H1 (cell line): ENCODE measurements around the gene EEF1AKMT1. TPM values are rescaled to one million over a fixed set of nuclear protein-coding genes. Genes with fewer than 3 reads are reported as not detected.

ENCODE experiments used
- CTCF ChIA-PET: fragments of 300-600 bp; sonication (Branson Sonifier 250); formaldehyde crosslinking; loops from one replicate; lab custom pipeline; 2021; ENCODE audit not compliant: partially characterized antibody; lab: Charles Lee
- POLR2A ChIA-PET: fragments of 300-600 bp; sonication (Branson Sonifier 250); formaldehyde crosslinking; loops from one replicate; lab custom pipeline; 2021; ENCODE audit warnings: inconsistent platforms; ENCODE audit not compliant: partially characterized antibody; lab: Charles Lee
- DNase-seq, 2 experiments: peaks; one replicate each; pipeline versions ENCODE4 v3.0.0 to v3.0.0-alpha.2; 2010 to 2022; ENCODE audit warnings: low spot score in 2 of 2, low read depth in 1 of 2, mixed read lengths in 1 of 2
- FAIRE-seq: peaks from 2 replicates; lab custom pipeline; 2011; peaks lifted over from hg19 to GRCh38; lab: Jason Lieb, UNC
- H2AFZ ChIP-seq: 2 replicates; pipeline ENCODE4 v1.8.1; 2012; ENCODE audit warnings: low read length, inconsistent platforms
- H2AK5ac ChIP-seq: 2 replicates; pipeline ENCODE4 v1.6.1; 2013; ENCODE audit warnings: low read depth, low read length
- H2BK120ac ChIP-seq: replicated peaks from 2 replicates; pipeline ENCODE3; 2013; ENCODE audit warnings: low read depth, low read length, inconsistent platforms
- H2BK12ac ChIP-seq: 2 replicates; pipeline ENCODE4 v1.6.1; 2013; ENCODE audit warnings: low read depth, low read length
- H2BK15ac ChIP-seq: 2 replicates; pipeline ENCODE4 v1.6.1; 2013; ENCODE audit warnings: low read length
- H2BK20ac ChIP-seq: 2 replicates; pipeline ENCODE4 v1.6.1; 2013; ENCODE audit warnings: low read length
- H2BK5ac ChIP-seq: 2 replicates; pipeline ENCODE4 v1.6.1; 2013; ENCODE audit warnings: low read depth, low read length
- H3K14ac ChIP-seq: 2 replicates; pipeline ENCODE4 v1.6.1; 2013; ENCODE audit warnings: inconsistent platforms; ENCODE audit not compliant: insufficient read length
- H3K18ac ChIP-seq: 2 replicates; pipeline ENCODE4 v1.6.1; 2013; ENCODE audit warnings: low read length; ENCODE audit errors: extremely low read depth
- H3K23ac ChIP-seq: 2 replicates; pipeline ENCODE4 v1.6.1; 2013; ENCODE audit warnings: inconsistent platforms; ENCODE audit not compliant: insufficient read length
- H3K23me2 ChIP-seq: 2 replicates; pipeline ENCODE4 v1.6.1; 2013; ENCODE audit warnings: low read depth, low read length
- H3K27ac ChIP-seq: 2 replicates; pipeline ENCODE4 v1.6.1; 2011; ENCODE audit warnings: low read depth, low read length, inconsistent platforms
- H3K27me3 ChIP-seq, 4 experiments: replicated peaks in 1 of 4; 1 replicate in 1 of 4; 2 replicates in 3 of 4; pipeline versions ENCODE4 v1.6.1 to v1.8.1; 2011 to 2013; ENCODE audit warnings: low read length in 3 of 4, mild to moderate bottlenecking in 3 of 4, inconsistent platforms in 2 of 4, mixed read lengths in 2 of 4, moderate library complexity in 1 of 4; ENCODE audit not compliant: control insufficient read depth in 3 of 4, insufficient read depth in 3 of 4; ENCODE audit errors: extremely low read depth in 1 of 4
- H3K36me3 ChIP-seq, 4 experiments: 2 replicates each; pipeline versions ENCODE4 v1.6.1 to v1.8.1; 2011 to 2013; ENCODE audit warnings: mild to moderate bottlenecking in 4 of 4, low read length in 3 of 4, moderate library complexity in 2 of 4, control low read depth in 1 of 4, inconsistent platforms in 1 of 4; ENCODE audit not compliant: insufficient read depth in 4 of 4, control insufficient read depth in 2 of 4
- H3K4ac ChIP-seq: replicated peaks from 2 replicates; pipeline ENCODE3; 2013; ENCODE audit warnings: low read length, low read depth, mixed read lengths, inconsistent platforms; ENCODE audit not compliant: insufficient read length
- H3K4me1 ChIP-seq, 4 experiments: replicated peaks in 1 of 4; 1 replicate in 1 of 4; 2 replicates in 3 of 4; pipeline versions ENCODE4 v1.6.1 to v1.8.1; 2011 to 2013; ENCODE audit warnings: low read length in 3 of 4, inconsistent platforms in 2 of 4, mixed read lengths in 1 of 4; ENCODE audit not compliant: insufficient read depth in 4 of 4, control insufficient read depth in 3 of 4
- H3K4me2 ChIP-seq, 2 experiments: 2 replicates each; pipeline versions ENCODE4 v1.6.1 to v1.8.1; 2011 to 2013; ENCODE audit warnings: low read depth in 2 of 2, low read length in 2 of 2, control low read depth in 1 of 2, inconsistent platforms in 1 of 2, mild to moderate bottlenecking in 1 of 2; ENCODE audit not compliant: insufficient read depth in 1 of 2
- H3K4me3 ChIP-seq, 4 experiments: fragments of 200-600, 300-600 bp in 1 of 4; sonication (generic), shearing (Covaris generic), sonication (Bioruptor Twin) in 1 of 4; 2 replicates each; pipeline versions ENCODE4 v1.5.1 to v1.8.1; 2011 to 2016; ENCODE audit warnings: low read length in 4 of 4, low read depth in 3 of 4, control low read depth in 2 of 4, inconsistent platforms in 2 of 4, mild to moderate bottlenecking in 2 of 4, mixed read lengths in 1 of 4, moderate library complexity in 1 of 4; ENCODE audit not compliant: insufficient read depth in 2 of 4; ENCODE audit errors: extremely low read depth in 1 of 4
- H3K56ac ChIP-seq: replicated peaks from 2 replicates; pipeline ENCODE3; 2013; ENCODE audit warnings: low read depth, mild to moderate bottlenecking, mixed read lengths, low read length, inconsistent platforms; ENCODE audit not compliant: insufficient read length
- H3K79me1 ChIP-seq: 2 replicates; pipeline ENCODE4 v1.6.1; 2013; ENCODE audit warnings: low read depth, low read length, control low read depth
- H3K79me2 ChIP-seq, 2 experiments: 2 replicates each; pipeline versions ENCODE4 v1.6.1 to v1.8.1; 2012 to 2013; ENCODE audit warnings: low read length in 2 of 2, mild to moderate bottlenecking in 2 of 2, inconsistent platforms in 1 of 2; ENCODE audit not compliant: insufficient read depth in 2 of 2, control insufficient read depth in 1 of 2
- H3K9ac ChIP-seq, 4 experiments: replicated peaks in 1 of 4; 1 replicate in 1 of 4; 2 replicates in 3 of 4; pipeline versions ENCODE4 v1.6.1 to v1.8.1; 2011 to 2013; ENCODE audit warnings: low read depth in 3 of 4, low read length in 3 of 4, control low read depth in 2 of 4, mild to moderate bottlenecking in 2 of 4, moderate library complexity in 2 of 4, inconsistent platforms in 1 of 4; ENCODE audit errors: extremely low read depth in 1 of 4
- H3K9me3 ChIP-seq, 2 experiments: 2 replicates each; pipeline versions ENCODE4 v1.6.1 to v1.8.1; 2012 to 2013; ENCODE audit warnings: mild to moderate bottlenecking in 2 of 2, moderate library complexity in 2 of 2, control low read depth in 1 of 2, inconsistent platforms in 1 of 2, low read depth in 1 of 2, low read length in 1 of 2, mixed read lengths in 1 of 2; ENCODE audit not compliant: insufficient read depth in 2 of 2
- H4K20me1 ChIP-seq, 2 experiments: replicated peaks in 1 of 2; 2 replicates each; pipeline versions ENCODE3 to v1.8.1; 2011 to 2013; ENCODE audit warnings: inconsistent platforms in 2 of 2, low read length in 2 of 2, mild to moderate bottlenecking in 1 of 2; ENCODE audit not compliant: insufficient read depth in 2 of 2, control insufficient read depth in 1 of 2
- H4K5ac ChIP-seq: 2 replicates; pipeline ENCODE4 v1.6.1; 2013; ENCODE audit warnings: low read length, low read depth, mixed read lengths, inconsistent platforms; ENCODE audit not compliant: insufficient read length
- H4K8ac ChIP-seq: 2 replicates; pipeline ENCODE4 v1.8.0; 2013; ENCODE audit warnings: mild to moderate bottlenecking, moderate library complexity, low read length, inconsistent platforms; ENCODE audit not compliant: insufficient read depth; ENCODE audit errors: extremely low read depth
- H4K91ac ChIP-seq: replicated peaks from 2 replicates; pipeline ENCODE3; 2013; ENCODE audit warnings: low read length, mixed read lengths, inconsistent platforms; ENCODE audit not compliant: insufficient read length
- BACH1 ChIP-seq: IDR thresholded peaks from 2 replicates; pipeline ENCODE4 v1.6.1; 2012; ENCODE audit warnings: low read length, improper control_type of control experiment
- BRCA1 ChIP-seq: IDR thresholded peaks from 2 replicates; pipeline ENCODE4 v1.6.1; 2012; ENCODE audit warnings: low read depth, low read length, improper control_type of control experiment
- EGR1 ChIP-seq: IDR thresholded peaks from 2 replicates; pipeline ENCODE4 v1.6.1; 2011; ENCODE audit warnings: low read depth, low read length, borderline replicate concordance
- GTF2F1 ChIP-seq: IDR thresholded peaks from 2 replicates; pipeline ENCODE4 v1.6.1; 2012; ENCODE audit warnings: low read depth, low read length, improper control_type of control experiment, borderline replicate concordance
- JUND ChIP-seq: IDR thresholded peaks from 2 replicates; pipeline ENCODE4 v1.6.1; 2011; ENCODE audit warnings: mild to moderate bottlenecking, improper control_type of control experiment, low read length
- KDM1A ChIP-seq: fragments of 200-600, 300-600 bp; sonication (generic); IDR thresholded peaks from 2 replicates; pipeline ENCODE4 v1.7.1; 2016; ENCODE audit warnings: mild to moderate bottlenecking, low read length, borderline replicate concordance
- POLR2A ChIP-seq, 2 experiments: IDR thresholded peaks; 1 replicate in 1 of 2; 2 replicates in 1 of 2; pipeline ENCODE4 v1.6.1; 2011; ENCODE audit warnings: low read depth in 2 of 2, low read length in 2 of 2, mild to moderate bottlenecking in 2 of 2; ENCODE audit errors: control extremely low read depth in 1 of 2
- SP1 ChIP-seq: IDR thresholded peaks from 2 replicates; pipeline ENCODE4 v1.6.1; 2011; ENCODE audit warnings: low read depth, low read length
- SP4 ChIP-seq: IDR thresholded peaks from 2 replicates; pipeline ENCODE4 v1.6.1; 2012; ENCODE audit warnings: low read length, inconsistent platforms
- TAF1 ChIP-seq: IDR thresholded peaks from 2 replicates; pipeline ENCODE4 v1.6.1; 2011; ENCODE audit warnings: mild to moderate bottlenecking, low read depth, low read length
- TAF7 ChIP-seq: optimal IDR thresholded peaks from 2 replicates; pipeline ENCODE3; 2011; ENCODE audit warnings: low read depth, mild to moderate bottlenecking, inconsistent platforms, low read length, moderate library complexity, borderline replicate concordance
- WGBS, 2 experiments: shearing (Covaris generic) in 1 of 2; methylation state at CpG; one replicate each; pipeline versions ENCODE4 v1.1.6 to v1.1.7; 2013 to 2015; ENCODE audit warnings: low lambda C conversion rate in 2 of 2, mixed read lengths in 2 of 2, inconsistent platforms in 1 of 2, low coverage in 1 of 2, missing lambda C conversion rate in 1 of 2; ENCODE audit not compliant: insufficient replicate concordance in 2 of 2, insufficient coverage in 1 of 2, insufficient read length in 1 of 2; ENCODE audit errors: extremely low coverage in 1 of 2, missing lambda C conversion rate in 1 of 2; 5-methylcytosine and 5-hydroxymethylcytosine counted together
- polyA plus RNA-seq, 7 experiments: library from polyadenylated mRNA; depleted of rRNA in 3 of 7; stranded (reverse) in 5 of 7; unstranded in 2 of 7; fragments of >200 nt in 5 of 7; fragments of 200-250 nt in 2 of 7; gene quantifications; 1 replicate in 5 of 7; 2 replicates in 1 of 7; 4 replicates in 1 of 7; pipeline versions ENCODE4 v1.2.1 to v1.2.3, GENCODE V29; 2011 to 2013; ENCODE audit warnings: missing spikeins in 2 of 7, mixed read lengths in 2 of 7
- total RNA-seq: library from RNA; stranded (reverse); fragmentation: NEBNext Ultra II Directional; extraction: Animal tissue kit (Norgen Biotek cat#: 25700); gene quantifications from 2 replicates; pipeline ENCODE4 v1.2.1, GENCODE V29; 2021
- TF ChIP-seq, protein P1 (sequence below), 3 experiments: IDR thresholded peaks; 1 replicate in 2 of 3; 2 replicates in 1 of 3; pipeline versions ENCODE4 v1.5.1 to v1.6.1; 2011; ENCODE audit warnings: low read length in 3 of 3, mild to moderate bottlenecking in 3 of 3, inconsistent platforms in 2 of 3, low read depth in 1 of 3, moderate library complexity in 1 of 3; ENCODE audit not compliant: insufficient read depth in 1 of 3; ENCODE audit errors: control extremely low read depth in 1 of 3

Gene EEF1AKMT1
- total and polyA plus RNA-seq, 2 of the 8 experiments (the other 6 are each of a cell fraction or from before 2014, with no cell fraction given): 3.1 to 4.1 TPM

DNA sequence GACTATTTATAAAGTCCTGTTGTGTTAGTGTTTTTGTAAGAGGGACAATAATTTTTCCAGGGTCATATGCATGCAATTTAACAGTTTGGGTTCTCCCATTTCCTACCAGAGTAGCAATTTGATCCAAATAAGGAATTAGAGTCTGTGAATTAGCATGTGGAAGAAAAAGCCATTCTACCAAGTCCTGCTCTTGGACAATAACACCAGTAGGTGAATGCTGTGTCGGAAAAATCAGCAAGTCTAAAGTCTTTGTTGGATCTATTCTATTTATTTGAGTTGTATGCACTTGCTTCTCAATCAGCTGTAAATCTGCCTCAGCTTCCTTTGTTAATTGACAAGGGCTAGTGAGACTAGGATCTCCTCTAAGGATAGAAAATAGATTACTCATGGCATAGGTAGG, 91.7 kb downstream of the EEF1AKMT1 start:
- peaks cover 0 to 6% (median 4%) of the 10 kb centered on the region in 4 experiments; a peak in 5 of 7 replicates for H3K4me1 ChIP-seq
- H4K20me1 ChIP-seq: no peaks in the 10 kb centered on the region
- H3K14ac ChIP-seq: no peak overlapping the region
- H3K79me1 ChIP-seq: no peaks in the 10 kb centered on the region
- H2BK120ac ChIP-seq: no peak overlapping the region
- H4K5ac ChIP-seq: no peak overlapping the region
- H3K4ac ChIP-seq: no peak overlapping the region
- H2AFZ ChIP-seq: no peak overlapping the region
- H2BK15ac ChIP-seq: no peak overlapping the region
- no peak overlapping the region for H3K23ac ChIP-seq
- H2BK20ac ChIP-seq: no peak overlapping the region
- no peaks in the 10 kb centered on the region for H3K36me3 ChIP-seq
- H4K8ac ChIP-seq: no peak overlapping the region
- no peaks in the 10 kb centered on the region for H3K23me2 ChIP-seq
- H3K9me3 ChIP-seq: no peaks in the 10 kb centered on the region
- no peak for DNase-seq
- H2BK5ac ChIP-seq: no peak overlapping the region
- H3K4me2 ChIP-seq: no peak overlapping the region
- POLR2A ChIA-PET: no interaction called here
- no peak for TF ChIP-seq TAF7
- TF ChIP-seq, protein P1, sequence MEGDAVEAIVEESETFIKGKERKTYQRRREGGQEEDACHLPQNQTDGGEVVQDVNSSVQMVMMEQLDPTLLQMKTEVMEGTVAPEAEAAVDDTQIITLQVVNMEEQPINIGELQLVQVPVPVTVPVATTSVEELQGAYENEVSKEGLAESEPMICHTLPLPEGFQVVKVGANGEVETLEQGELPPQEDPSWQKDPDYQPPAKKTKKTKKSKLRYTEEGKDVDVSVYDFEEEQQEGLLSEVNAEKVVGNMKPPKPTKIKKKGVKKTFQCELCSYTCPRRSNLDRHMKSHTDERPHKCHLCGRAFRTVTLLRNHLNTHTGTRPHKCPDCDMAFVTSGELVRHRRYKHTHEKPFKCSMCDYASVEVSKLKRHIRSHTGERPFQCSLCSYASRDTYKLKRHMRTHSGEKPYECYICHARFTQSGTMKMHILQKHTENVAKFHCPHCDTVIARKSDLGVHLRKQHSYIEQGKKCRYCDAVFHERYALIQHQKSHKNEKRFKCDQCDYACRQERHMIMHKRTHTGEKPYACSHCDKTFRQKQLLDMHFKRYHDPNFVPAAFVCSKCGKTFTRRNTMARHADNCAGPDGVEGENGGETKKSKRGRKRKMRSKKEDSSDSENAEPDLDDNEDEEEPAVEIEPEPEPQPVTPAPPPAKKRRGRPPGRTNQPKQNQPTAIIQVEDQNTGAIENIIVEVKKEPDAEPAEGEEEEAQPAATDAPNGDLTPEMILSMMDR (IDR thresholded peaks at IDR 0.05; ENCODE audit: control extremely low read depth in 1 of 3, insufficient read depth in 1 of 3, low read depth in 1 of 3, low read length in 3 of 3): no peak
- TF ChIP-seq TAF1: no peak
- no peak for TF ChIP-seq POLR2A (IDR thresholded peaks at IDR 0.05; ENCODE audit: control extremely low read depth in 1 of 2, low read depth in 2 of 2, low read length in 2 of 2)
- TF ChIP-seq GTF2F1: no peak
- TF ChIP-seq KDM1A: no peak
- no peak for TF ChIP-seq BRCA1
- TF ChIP-seq JUND: no peak
- TF ChIP-seq BACH1: no peak
- TF ChIP-seq SP4: no peak
- no peak for TF ChIP-seq EGR1
- no peak for TF ChIP-seq SP1
- TF ChIP-seq, all 59 proteins: peak for 0
- Histone ChIP-seq H3K79me2 (no peaks in the 10 kb centered on the region), H3K56ac (no peak overlapping the region), H3K27me3 (no peaks in the 10 kb centered on the region), H3K27ac (no peak overlapping the region), H3K9ac (no peak overlapping the region), H3K4me3 (no peak overlapping the region), H3K18ac (no peak overlapping the region), H4K91ac (no peak overlapping the region), H2AK5ac (no peak overlapping the region), H2BK12ac (no peak overlapping the region)
- no peak for FAIRE-seq
- 68% methylated on average over 1 of the region's 1 CpG; no CpG with 5 or more reads in 1 of the 2 experiments for WGBS, 2 experiments
- CTCF ChIA-PET: no interaction called here
